GM12801 (cell line): ENCODE data around the gene PRKG1.

Experiments
- TF ChIP-seq, protein P1 (sequence below): IDR thresholded peaks from one replicate; pipeline ENCODE4 v1.5.1; 2011; ENCODE audit warnings: control low read depth; ENCODE audit not compliant: insufficient read length; ENCODE audit errors: extremely low read depth

Gene PRKG1

DNA sequence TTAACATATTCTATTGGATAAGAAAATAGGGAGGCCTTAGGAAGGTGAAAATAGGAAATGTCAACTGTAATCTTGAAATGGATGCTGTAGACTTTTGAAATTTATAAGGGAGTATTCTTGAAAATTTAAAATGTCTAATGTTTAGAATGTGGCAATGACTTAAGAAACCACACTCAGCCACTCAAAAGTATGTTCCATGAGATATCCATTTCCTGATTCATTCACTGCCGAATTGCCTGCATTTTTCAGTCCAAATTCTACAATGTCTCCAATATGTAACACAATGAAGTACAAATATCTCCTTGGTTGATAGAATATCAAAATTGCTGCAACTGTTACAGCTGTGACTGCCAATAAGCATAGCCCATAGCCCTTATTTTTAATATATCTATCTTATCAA lies 25.9 kb downstream of the PRKG1 start:
- TF ChIP-seq, protein P1, sequence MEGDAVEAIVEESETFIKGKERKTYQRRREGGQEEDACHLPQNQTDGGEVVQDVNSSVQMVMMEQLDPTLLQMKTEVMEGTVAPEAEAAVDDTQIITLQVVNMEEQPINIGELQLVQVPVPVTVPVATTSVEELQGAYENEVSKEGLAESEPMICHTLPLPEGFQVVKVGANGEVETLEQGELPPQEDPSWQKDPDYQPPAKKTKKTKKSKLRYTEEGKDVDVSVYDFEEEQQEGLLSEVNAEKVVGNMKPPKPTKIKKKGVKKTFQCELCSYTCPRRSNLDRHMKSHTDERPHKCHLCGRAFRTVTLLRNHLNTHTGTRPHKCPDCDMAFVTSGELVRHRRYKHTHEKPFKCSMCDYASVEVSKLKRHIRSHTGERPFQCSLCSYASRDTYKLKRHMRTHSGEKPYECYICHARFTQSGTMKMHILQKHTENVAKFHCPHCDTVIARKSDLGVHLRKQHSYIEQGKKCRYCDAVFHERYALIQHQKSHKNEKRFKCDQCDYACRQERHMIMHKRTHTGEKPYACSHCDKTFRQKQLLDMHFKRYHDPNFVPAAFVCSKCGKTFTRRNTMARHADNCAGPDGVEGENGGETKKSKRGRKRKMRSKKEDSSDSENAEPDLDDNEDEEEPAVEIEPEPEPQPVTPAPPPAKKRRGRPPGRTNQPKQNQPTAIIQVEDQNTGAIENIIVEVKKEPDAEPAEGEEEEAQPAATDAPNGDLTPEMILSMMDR = no peak

DNA sequence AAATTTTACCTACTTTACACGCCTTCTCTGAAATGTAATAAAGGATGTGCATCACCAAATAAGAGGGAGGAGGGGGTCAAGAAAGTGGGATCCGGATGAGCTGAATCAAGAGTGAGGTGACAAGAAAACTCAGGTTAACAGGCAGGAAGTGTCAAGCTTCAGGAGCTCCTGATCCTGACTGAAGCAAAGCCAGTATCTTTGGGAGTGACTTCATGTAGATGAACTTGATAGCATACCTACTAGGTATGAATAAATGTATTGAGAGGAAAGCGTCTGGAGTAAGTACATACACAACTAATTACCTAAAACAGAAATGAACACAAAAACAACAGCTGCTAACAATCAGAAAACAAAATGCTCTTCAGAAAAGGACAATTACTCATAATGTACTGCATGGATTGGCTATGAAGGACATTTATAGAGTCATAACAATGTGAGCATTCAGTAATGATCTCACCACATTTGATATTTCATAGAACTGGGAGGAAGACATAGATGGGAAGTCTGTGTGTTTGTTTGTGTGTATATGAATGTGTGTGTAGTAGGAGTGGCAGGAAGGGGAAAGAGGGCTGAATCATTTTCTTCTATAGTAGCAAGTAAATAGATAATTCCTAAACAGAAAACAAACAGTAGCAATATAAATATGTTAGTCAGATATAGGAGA lies 29.4 kb downstream of the PRKG1 start:
- TF ChIP-seq, protein P1 = no peak

DNA sequence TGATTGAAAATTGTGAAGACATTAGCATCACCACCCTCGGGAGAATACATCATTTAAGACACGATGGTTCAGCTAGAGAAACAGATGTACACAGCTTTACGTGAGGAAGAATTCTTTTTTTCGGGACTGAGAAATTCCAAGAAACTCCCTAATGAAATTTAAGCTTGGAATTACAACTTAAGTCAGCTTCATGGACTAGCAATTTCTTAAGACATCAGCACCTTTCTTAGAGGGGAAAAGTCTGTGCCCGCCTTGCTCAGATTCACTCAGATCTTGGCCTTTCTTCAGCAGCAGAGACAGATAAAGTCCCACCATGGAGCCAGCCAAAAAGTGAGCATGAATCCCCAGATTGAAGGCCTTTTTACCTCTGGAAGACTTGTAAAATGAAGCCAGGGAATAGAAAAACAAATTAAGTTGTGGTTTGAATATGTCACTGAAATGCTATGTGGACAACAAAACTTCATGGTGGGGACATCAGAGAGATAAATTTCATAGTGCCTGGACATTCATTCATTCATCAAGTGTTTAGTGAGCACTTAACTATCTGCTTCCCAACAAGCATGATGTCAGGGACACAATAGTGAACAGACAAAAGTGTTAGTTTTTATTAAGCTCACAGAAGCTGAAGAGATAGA lies 32.1 kb downstream of the PRKG1 start:
- TF ChIP-seq, protein P1 = no peak

DNA sequence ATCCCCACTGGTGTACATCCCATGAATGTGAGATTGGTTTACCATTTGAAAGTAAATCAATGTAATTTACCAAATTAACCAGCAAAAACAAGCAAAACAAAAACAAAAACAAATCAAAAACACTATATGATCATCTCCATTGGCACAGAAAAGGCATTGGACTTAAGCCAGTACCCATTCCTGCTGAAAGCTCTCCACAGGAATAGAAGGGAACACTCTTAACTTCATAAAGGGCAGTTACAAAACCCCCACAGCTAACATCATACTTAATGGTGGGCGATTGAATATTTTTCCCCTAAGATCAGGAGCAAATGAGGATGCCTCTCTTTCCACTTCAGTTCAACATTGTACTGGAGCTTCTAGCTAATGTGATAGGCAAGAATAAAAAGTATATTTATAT lies 34.1 kb downstream of the PRKG1 start:
- TF ChIP-seq, protein P1 = no peak

DNA sequence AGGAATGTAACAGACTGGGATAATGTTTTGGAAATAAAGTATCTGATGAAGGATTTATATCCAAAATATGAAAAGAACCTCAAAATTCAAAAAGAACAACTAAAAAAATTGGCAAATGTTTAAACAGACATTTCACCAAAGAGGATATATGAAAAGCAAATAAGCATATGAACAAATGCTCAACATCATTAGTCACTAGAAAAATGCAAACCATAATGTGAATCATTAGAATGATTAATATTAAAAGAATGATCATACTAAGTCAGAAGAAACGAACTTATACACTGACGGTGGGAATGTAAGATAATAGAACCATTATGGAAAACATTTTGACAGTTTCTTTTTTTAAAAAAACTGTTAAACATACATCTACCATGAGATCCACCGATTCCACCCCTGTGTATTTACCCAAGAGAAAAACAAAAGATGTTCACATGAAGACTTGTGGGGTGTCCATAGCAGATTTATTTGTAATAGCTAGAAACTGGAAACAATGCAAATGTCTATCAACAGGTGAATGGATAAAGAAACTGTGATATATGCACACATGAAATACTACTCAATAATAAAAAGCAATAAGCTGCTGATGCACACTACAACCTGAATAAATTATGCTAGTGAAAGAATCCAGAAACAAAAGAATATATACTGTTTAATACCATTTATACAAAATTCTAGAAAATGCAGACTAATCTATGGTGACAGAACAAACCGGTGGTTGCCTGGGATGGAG lies 35.7 kb downstream of the PRKG1 start:
- TF ChIP-seq, protein P1 = no peak

DNA sequence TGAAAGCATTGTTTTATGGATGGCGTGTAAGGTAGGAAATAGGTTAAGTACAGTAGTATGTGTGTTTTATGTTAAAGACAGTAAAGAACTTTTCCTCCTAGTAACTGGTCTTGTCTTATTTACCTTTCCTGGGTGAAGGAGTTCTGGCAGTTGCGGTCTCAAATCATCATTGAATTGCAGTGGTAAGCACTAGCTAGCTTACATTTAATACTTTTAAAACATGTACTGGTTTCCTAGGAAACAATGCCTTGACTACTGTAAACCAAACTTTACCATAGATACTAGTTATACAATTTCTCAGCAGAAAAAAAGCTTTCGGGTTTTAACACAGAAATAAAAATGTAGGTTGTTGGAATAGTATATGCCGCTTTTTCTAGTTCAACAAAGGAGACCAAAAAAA lies 37.7 kb downstream of the PRKG1 start:
- TF ChIP-seq, protein P1 = no peak

DNA sequence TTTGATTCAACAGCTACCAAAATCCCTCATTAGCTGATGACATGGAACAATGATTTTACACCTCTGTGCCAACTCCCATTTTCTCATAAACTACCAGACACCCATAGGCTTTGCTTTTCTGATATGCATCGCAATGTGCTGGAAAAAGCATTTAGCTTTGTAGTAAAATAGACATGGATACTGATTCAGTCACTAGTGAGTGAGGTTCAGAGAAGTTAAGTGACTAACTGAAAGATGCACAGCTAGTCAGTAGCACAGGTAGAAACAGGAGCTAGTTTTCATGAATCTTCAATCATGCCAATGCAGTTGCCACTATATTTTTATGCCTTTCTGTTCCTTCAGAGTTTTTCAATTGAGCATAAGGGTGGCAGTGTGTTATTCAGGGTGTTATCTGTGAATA lies 38.7 kb downstream of the PRKG1 start:
- TF ChIP-seq, protein P1 = no peak
